Glutamatergic neuron (in vitro differentiated cells): ENCODE measurements around the gene TMCC1. TPM values are rescaled to one million over a fixed set of nuclear protein-coding genes. Genes with fewer than 3 reads are reported as not detected.

Experiments
- DNase-seq: peaks from one replicate; pipeline ENCODE4 v3.0.0; 2022
- H3K27ac Mint-ChIP-seq: one replicate; pipeline ENCODE4 v1.8.0; 2020; ENCODE audit warnings: mild to moderate bottlenecking, mixed read lengths, inconsistent platforms; ENCODE audit not compliant: unreplicated experiment
- H3K27me3 Mint-ChIP-seq: one replicate; pipeline ENCODE4 v1.8.0; 2020; ENCODE audit warnings: mild to moderate bottlenecking, moderate library complexity, mixed read lengths, inconsistent platforms; ENCODE audit not compliant: unreplicated experiment
- H3K36me3 Mint-ChIP-seq: one replicate; pipeline ENCODE4 v1.8.0; 2020; ENCODE audit warnings: mild to moderate bottlenecking, mixed read lengths, inconsistent platforms; ENCODE audit not compliant: unreplicated experiment
- H3K4me1 Mint-ChIP-seq: one replicate; pipeline ENCODE4 v1.8.0; 2020; ENCODE audit warnings: mild to moderate bottlenecking, low read depth, mixed read lengths, inconsistent platforms; ENCODE audit not compliant: unreplicated experiment
- H3K4me3 Mint-ChIP-seq: one replicate; pipeline ENCODE4 v1.8.0; 2020; ENCODE audit warnings: mild to moderate bottlenecking, mixed read lengths, inconsistent platforms; ENCODE audit not compliant: unreplicated experiment
- H3K9me3 Mint-ChIP-seq: one replicate; pipeline ENCODE4 v1.8.0; 2020; ENCODE audit warnings: mild to moderate bottlenecking, moderate library complexity, mixed read lengths, inconsistent platforms; ENCODE audit not compliant: unreplicated experiment
- CTCF ChIP-seq: fragments of 200-600 bp; sonication (generic); IDR thresholded peaks from one replicate; pipeline ENCODE4 v1.5.0; 2021; ENCODE audit not compliant: partially characterized antibody, unreplicated experiment
- total RNA-seq: library from RNA; stranded (reverse); fragmentation: NEBNext Ultra II Directional; extraction: Animal tissue kit (Norgen Biotek cat#: 25700); gene quantifications from one replicate; pipeline ENCODE4 v1.2.1, GENCODE V29; 2021; ENCODE audit not compliant: unreplicated experiment

TMCC1 gene
- total RNA-seq, 1 donor from 2014 or later: 42.2 TPM

- Mint-ChIP-seq H3K4me1 (peaks cover 21% of the 10 kb centered on the region), H3K27me3 (peaks cover 7% of the 10 kb centered on the region), H3K9me3 (peaks cover 14% of the 10 kb centered on the region), H3K4me3 (peak overlapping the region; percentile 55), H3K36me3 (no peaks in the 10 kb centered on the region), H3K27ac (peak overlapping the region; percentile 96)
- DNase-seq: peak; percentile 27
- TF ChIP-seq CTCF: no peak
These were observed 268.2 kb downstream of the TMCC1 start for GRCh38 chr3:129625072-129625874.

- peaks cover 21% of the 10 kb centered on the region for H3K4me1 Mint-ChIP-seq
- no peak overlapping the region for H3K4me3 Mint-ChIP-seq
- H3K9me3 Mint-ChIP-seq: peaks cover 14% of the 10 kb centered on the region
- H3K27me3 Mint-ChIP-seq: peaks cover 7% of the 10 kb centered on the region
- H3K27ac Mint-ChIP-seq: peak overlapping the region; percentile 35
- peak; percentile 25 for DNase-seq
- no peak for TF ChIP-seq CTCF
- H3K36me3 Mint-ChIP-seq: no peaks in the 10 kb centered on the region
These were observed 269.0 kb downstream of the TMCC1 start for GRCh38 chr3:129624347-129625071.

- no peak overlapping the region for H3K4me3 Mint-ChIP-seq
- DNase-seq: no peak
- peaks cover 7% of the 10 kb centered on the region for H3K27me3 Mint-ChIP-seq
- H3K4me1 Mint-ChIP-seq: peaks cover 23% of the 10 kb centered on the region
- H3K27ac Mint-ChIP-seq: no peak overlapping the region
- peaks cover 15% of the 10 kb centered on the region for H3K9me3 Mint-ChIP-seq
- H3K36me3 Mint-ChIP-seq: no peaks in the 10 kb centered on the region
- no peak for TF ChIP-seq CTCF
These were observed 269.9 kb downstream of the TMCC1 start for GRCh38 chr3:129623447-129624118.

- Mint-ChIP-seq H3K9me3 (peaks cover 13% of the 10 kb centered on the region), H3K27ac (no peak overlapping the region), H3K36me3 (no peaks in the 10 kb centered on the region), H3K4me1 (peaks cover 21% of the 10 kb centered on the region), H3K27me3 (peaks cover 7% of the 10 kb centered on the region), H3K4me3 (no peak overlapping the region)
- no peak for TF ChIP-seq CTCF
- no peak for DNase-seq
These were observed 270.6 kb downstream of the TMCC1 start for GRCh38 chr3:129622933-129623332.
